Measurements from ENCODE around the gene ZNF484. TPM values are rescaled to one million over a fixed set of nuclear protein-coding genes. Genes with fewer than 3 reads are reported as not detected.

The ZNF484 gene
- total RNA-seq, 6 experiments from 2014 or later: 5.1 to 7.0 (median 5.6) TPM

- Mint-ChIP-seq H3K27me3 (ENCODE audit: insufficient read depth) (peaks cover 45% of the 10 kb centered on the region), H3K4me1 (ENCODE audit: low read depth) (peaks cover 10% of the 10 kb centered on the region; the same call in 1 of the 2 replicates), H3K4me3 (no peak overlapping the region), H3K9me3 (no peaks in the 10 kb centered on the region), H3K27ac (no peak overlapping the region), H3K36me3 (ENCODE audit: low read depth) (no peaks in the 10 kb centered on the region)
- DNase-seq: no peak
- TF ChIP-seq, protein P1, sequence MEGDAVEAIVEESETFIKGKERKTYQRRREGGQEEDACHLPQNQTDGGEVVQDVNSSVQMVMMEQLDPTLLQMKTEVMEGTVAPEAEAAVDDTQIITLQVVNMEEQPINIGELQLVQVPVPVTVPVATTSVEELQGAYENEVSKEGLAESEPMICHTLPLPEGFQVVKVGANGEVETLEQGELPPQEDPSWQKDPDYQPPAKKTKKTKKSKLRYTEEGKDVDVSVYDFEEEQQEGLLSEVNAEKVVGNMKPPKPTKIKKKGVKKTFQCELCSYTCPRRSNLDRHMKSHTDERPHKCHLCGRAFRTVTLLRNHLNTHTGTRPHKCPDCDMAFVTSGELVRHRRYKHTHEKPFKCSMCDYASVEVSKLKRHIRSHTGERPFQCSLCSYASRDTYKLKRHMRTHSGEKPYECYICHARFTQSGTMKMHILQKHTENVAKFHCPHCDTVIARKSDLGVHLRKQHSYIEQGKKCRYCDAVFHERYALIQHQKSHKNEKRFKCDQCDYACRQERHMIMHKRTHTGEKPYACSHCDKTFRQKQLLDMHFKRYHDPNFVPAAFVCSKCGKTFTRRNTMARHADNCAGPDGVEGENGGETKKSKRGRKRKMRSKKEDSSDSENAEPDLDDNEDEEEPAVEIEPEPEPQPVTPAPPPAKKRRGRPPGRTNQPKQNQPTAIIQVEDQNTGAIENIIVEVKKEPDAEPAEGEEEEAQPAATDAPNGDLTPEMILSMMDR (IDR thresholded peaks at IDR 0.05): no peak
Observed at GRCh38 chr9:92795598-92796336, 82.1 kb downstream of the ZNF484 start.

Other genes starting within 250 kb of the ZNF484 start
- 10 to 100 TPM; 10.0 to 14.0 (median 12.5) TPM for gene IPPK, start 207.9 kb downstream of the ZNF484 start, total RNA-seq (2021; fragmentation: NEBNext Ultra II Directional; extraction: Animal tissue kit (Norgen Biotek cat#: 25700))
- gene BICD2, start 113.2 kb downstream of the ZNF484 start, total RNA-seq (2021; fragmentation: NEBNext Ultra II Directional; extraction: Animal tissue kit (Norgen Biotek cat#: 25700)): 10 to 100 TPM; 32.4 to 38.6 (median 36.1) TPM
- not detected for gene FGD3, start 69.5 kb upstream of the ZNF484 start, total RNA-seq (2021; fragmentation: NEBNext Ultra II Directional; extraction: Animal tissue kit (Norgen Biotek cat#: 25700))
- under 1 TPM in 2 of 6 experiments, not detected in 4; 0.28 to 0.76 TPM for gene SUSD3, start 180.7 kb upstream of the ZNF484 start, total RNA-seq (2021; fragmentation: NEBNext Ultra II Directional; extraction: Animal tissue kit (Norgen Biotek cat#: 25700))
- 10 to 100 TPM; 35.3 to 40.6 (median 37.9) TPM for gene CARD19, start 218.2 kb upstream of the ZNF484 start, total RNA-seq (2021; fragmentation: NEBNext Ultra II Directional; extraction: Animal tissue kit (Norgen Biotek cat#: 25700))